ENCODE data around the gene GEMIN7.

DNA sequence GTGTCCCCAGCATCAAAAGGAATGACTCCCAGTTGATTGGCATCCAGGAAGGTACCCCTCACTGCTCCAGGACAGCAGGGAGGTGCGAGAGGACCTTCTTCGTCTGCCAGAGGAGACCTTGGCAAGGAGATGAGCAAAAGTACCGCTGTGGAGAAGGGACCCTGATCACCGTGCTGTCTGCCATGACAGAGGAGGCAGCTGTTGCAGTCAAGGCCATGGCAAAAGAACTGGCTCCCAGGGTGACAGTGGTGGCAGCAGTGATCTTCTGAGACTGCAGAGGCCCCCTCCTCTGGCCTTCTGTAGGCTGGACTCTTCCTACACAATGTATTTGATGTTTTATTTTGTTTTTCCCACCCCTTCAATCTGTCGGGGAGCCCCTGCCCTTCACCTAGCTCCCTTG, 49.7 kb downstream of the GEMIN7 start:
- TF ChIP-seq, protein P1, sequence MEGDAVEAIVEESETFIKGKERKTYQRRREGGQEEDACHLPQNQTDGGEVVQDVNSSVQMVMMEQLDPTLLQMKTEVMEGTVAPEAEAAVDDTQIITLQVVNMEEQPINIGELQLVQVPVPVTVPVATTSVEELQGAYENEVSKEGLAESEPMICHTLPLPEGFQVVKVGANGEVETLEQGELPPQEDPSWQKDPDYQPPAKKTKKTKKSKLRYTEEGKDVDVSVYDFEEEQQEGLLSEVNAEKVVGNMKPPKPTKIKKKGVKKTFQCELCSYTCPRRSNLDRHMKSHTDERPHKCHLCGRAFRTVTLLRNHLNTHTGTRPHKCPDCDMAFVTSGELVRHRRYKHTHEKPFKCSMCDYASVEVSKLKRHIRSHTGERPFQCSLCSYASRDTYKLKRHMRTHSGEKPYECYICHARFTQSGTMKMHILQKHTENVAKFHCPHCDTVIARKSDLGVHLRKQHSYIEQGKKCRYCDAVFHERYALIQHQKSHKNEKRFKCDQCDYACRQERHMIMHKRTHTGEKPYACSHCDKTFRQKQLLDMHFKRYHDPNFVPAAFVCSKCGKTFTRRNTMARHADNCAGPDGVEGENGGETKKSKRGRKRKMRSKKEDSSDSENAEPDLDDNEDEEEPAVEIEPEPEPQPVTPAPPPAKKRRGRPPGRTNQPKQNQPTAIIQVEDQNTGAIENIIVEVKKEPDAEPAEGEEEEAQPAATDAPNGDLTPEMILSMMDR (IDR thresholded peaks at IDR 0.05) = no peak
- no peak for TF ChIP-seq POLR2A (IDR thresholded peaks at IDR 0.05)

Data from body of pancreas (tissue), 4 donors.